HT-29 (cell line): ENCODE data around the gene RHOF. TPM values are rescaled to one million over a fixed set of nuclear protein-coding genes. Genes with fewer than 3 reads are reported as not detected.

Source experiments
- DNase-seq: peaks from one replicate; pipeline ENCODE4 v3.0.0-alpha.2; 2015; ENCODE audit warnings: low spot score
- total RNA-seq: library from RNA; depleted of rRNA; stranded (reverse); fragments of >200 nt; shearing (Covaris generic); gene quantifications from 2 replicates; pipeline ENCODE4 v1.2.3, GENCODE V29; 2014

RHOF gene
- total RNA-seq, 1 experiment from 2014 or later = 37.2 TPM

- DNase-seq = no peak
Measured at GRCh38 chr12:121819212-121819949, 25.9 kb upstream of the RHOF start.

GRCh38 chr12:121817648-121818043 is 24.2 kb upstream of the RHOF start:
- DNase-seq = no peak

- no peak for DNase-seq
Measured at GRCh38 chr12:121816925-121817647, 23.6 kb upstream of the RHOF start.

- no peak for DNase-seq
Measured at GRCh38 chr12:121815263-121815662, 21.8 kb upstream of the RHOF start.

GRCh38 chr12:121814429-121815119 is 21.1 kb upstream of the RHOF start:
- no peak for DNase-seq

GRCh38 chr12:121813951-121814350 is 20.5 kb upstream of the RHOF start:
- DNase-seq = no peak

- DNase-seq = no peak
Measured at GRCh38 chr12:121812921-121813896, 19.7 kb upstream of the RHOF start.

GRCh38 chr12:121812320-121812871 is 18.9 kb upstream of the RHOF start:
- peak; percentile 75 for DNase-seq

- DNase-seq = peak; percentile 81
Measured at GRCh38 chr12:121811434-121812319, 18.2 kb upstream of the RHOF start.

- no peak for DNase-seq
Measured at GRCh38 chr12:121810833-121811433, 17.4 kb upstream of the RHOF start.

- no peak for DNase-seq
Measured at GRCh38 chr12:121810234-121810817, 16.8 kb upstream of the RHOF start.

GRCh38 chr12:121809712-121810116 is 16.2 kb upstream of the RHOF start:
- no peak for DNase-seq

- no peak for DNase-seq
Measured at GRCh38 chr12:121808623-121809022, 15.1 kb upstream of the RHOF start.

GRCh38 chr12:121807642-121808347 is 14.3 kb upstream of the RHOF start:
- DNase-seq = no peak

GRCh38 chr12:121806546-121807423 is 13.3 kb upstream of the RHOF start:
- DNase-seq = peak; percentile 55

- no peak for DNase-seq
Measured at GRCh38 chr12:121806009-121806545, 12.6 kb upstream of the RHOF start.
